Stimulated activated CD8-positive, alpha-beta memory T cell treated with anti-CD3 and anti-CD28 coated beads, Interleukin-7, amount 100 ng/mL, for 24 hours (primary cell): ENCODE data around the gene PDGFRB.
A peak's percentile ranks its signal among the peaks of the same experiment; 100 is the strongest.

ENCODE experiments used
- DNase-seq: peaks from one replicate; pipeline ENCODE4 v3.0.0-alpha.2; 2020; ENCODE audit warnings: low read depth

PDGFRB gene

DNA sequence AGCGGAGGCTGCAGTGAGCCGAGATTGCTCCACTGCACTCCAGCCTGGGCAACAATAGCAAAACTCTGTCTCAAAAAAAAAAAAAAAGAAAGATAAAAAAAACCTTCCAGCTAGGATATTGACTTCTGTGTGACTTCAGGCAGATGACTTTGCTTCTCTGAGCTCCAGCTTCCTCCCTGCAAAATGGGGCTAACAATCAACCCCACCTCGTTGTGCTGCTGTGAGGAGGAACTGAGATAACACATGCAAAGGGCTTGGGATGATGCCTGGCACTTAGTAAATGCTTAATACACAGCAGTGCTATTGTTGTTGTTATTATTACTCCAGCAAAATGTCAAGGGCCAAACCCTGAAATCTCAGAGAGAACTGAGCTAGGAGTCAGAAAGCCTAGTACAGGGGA, 7.4 kb upstream of the PDGFRB start:
- no peak for DNase-seq

- no peak for DNase-seq
These were observed 6.5 kb upstream of the PDGFRB start for GRCh38 chr5:150162142-150162513.

- peak; percentile 75 for DNase-seq
These were observed 5.8 kb upstream of the PDGFRB start for GRCh38 chr5:150161242-150162141.

GRCh38 chr5:150160448-150161081, 4.9 kb upstream of the PDGFRB start:
- DNase-seq = no peak

DNA sequence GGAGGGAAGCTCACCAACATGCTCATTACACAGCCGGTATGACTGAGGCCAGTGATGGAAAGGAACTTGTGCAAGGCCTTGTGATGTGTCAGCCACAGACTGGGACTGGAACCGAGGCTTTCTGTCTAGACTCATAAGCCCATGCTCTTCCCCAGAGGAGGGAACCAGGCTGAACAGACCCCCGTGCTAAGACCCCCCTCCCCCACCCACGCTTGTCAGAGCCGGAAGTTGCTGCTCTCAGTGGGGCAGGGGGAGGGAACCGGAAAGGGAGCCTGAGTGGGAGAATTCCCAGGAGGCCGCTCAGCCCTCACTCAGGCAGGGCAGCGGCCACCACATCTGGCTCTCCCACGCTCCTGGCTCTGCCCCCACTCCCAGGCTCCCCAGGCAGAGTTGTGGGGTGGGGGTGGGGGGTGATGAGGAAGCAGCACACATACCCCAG, 4.1 kb upstream of the PDGFRB start:
- no peak for DNase-seq

DNA sequence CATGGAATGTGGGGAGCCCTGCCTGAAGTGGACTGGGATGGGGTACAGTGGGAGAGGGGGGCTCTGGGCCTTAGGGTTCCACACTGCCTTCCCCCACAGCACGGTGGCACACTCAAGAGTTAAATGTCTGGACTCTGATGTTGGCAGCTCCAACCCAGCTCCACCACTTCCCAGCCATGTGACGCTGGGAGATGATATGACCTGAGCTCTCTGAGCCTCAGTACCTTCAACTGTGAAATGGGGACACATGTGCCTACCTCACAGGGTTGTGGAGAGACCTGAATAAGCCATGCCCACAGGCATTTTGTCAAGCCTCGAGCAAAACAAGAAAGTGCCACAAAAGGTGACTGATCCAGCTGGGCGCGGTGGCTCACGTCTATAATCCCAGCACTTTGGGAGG, 3.4 kb upstream of the PDGFRB start:
- no peak for DNase-seq

DNA sequence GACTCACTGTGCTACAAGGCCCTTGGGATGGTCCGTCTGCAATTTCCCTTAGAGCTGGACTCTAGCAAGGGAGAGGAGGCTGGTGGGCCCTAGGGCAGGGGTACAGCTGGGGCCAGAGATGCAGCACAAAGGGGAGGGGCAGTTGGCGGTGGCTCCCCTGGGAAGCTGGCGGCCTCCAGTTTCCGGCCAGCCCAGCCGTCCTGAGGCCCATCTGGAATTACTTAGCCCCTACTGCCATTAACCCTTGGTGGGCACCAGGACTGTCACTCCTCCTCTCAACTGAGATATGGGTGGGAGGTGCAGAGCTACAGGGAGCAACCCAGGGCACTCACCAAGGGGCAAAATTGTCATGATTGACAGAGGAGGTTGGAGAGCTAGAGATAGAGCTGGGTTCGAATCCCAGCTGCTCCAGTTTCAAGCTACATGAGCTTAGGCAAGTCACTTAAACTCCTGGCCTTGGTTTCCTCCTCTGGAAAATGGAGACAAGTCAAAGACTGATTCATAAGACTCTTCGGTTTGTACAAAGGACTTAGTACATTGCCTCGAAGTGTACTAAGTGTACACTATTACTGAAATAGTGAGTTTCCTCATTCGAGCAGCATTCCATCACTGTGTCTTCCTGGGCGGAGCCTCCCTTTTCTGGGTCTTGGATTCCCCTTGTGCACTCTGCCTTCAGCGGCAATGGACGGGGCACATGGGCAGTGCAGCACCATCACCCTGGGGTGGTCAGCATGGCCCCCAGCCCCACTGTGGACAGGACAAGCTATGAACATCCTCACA, 2.7 kb upstream of the PDGFRB start:
- DNase-seq = no peak

DNA sequence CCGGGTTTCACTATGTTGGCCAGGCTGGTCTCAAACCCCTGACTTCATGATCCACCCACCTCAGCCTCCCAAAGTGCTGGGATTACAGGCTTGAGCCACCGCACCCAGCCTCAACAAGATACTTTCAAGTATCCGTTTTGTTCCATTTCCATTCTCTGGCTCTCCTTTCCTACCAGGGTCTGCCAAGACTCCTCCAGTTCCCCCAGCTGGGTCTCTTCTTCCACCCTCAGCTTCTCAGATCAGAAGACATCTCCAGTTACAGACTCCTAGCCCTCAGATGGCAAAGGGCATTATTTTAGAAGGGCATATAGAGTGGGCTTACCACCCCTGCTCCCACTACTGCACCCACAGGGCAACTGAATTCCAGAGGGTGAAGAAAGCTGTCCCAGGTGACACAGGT, 1.5 kb upstream of the PDGFRB start:
- no peak for DNase-seq

DNA sequence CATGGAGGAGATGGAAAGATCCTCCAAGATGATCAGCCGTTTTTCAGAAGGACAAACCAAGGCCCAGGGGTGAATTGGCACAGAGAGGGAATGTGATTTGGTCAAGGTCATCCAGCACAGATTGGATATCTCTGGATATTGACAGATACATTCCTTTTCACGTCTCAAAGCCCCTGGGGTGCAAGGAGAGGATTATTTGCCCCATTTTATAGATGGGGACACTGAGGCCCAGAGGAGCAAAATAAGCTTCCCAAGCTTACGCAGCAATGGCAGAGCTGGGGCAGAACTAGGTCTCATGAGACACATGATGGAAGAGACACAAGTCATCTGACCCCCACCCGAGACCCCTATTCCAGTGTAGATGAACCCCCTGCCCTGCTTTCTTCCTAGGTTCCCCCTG, 895 bp upstream of the PDGFRB start:
- no peak for DNase-seq

DNA sequence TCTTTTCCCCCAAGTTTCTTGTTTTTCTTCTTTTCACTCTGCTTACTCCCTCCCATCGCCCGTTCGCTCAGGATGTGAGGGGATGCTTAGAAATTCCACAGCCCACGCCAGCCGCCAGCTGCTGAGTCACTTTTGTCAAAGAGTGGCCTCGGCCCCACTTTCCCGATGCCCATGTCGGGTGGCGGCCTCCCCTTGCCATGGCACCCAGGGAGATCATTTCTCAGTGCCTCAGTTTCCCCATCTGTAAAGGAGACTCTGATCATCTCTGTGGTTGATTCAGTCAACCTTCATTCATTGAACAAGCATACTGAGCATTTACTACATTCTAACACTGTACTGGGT, 353 bp upstream of the PDGFRB start:
- no peak for DNase-seq

DNA sequence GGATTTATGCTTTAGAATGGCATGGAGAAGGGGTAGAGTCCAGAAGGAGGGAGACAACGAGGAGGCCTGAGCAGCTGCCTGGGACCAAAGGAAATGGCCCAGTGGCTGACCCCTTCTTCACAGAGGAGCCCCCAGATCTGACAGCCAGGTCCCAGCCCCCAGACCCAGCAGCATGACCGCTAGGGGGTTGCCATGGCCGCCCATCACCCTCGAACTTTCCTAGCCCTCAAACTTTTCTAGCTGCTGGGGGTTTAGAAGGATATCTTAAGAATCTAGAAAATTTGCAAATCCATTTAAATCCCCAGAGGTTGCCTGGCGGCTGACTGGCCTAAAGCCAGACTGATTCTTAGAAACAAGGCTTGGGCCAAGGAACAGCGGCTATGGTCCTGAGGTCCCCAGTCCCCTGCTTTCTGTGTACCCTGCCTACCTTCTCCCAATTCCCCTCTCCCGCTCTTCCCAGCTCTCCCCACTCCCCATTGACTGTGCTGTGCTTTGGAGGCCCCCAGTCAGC, 972 bp downstream of the PDGFRB start:
- no peak for DNase-seq

- DNase-seq = no peak
These were observed 1.6 kb downstream of the PDGFRB start for GRCh38 chr5:150153957-150154617.

DNA sequence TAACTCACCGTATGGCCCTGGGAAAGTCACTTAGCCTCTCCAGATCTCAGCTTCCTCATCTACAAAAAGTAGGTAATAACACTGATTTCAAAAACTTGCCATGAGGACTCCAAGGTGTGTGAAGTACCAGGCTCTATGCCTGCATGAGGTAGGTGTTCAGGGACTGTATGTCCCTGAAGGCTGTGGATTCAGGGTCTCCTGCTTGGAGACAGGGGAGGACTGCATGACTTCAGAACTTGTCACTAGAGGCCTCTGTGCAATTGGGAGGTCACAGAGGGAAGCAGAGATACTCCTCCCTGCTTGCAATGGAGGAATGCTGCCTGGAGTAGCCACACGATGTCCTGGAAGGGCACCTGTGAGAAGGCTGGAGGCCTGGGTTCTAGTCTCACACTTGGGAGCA, 2.2 kb downstream of the PDGFRB start:
- no peak for DNase-seq

DNA sequence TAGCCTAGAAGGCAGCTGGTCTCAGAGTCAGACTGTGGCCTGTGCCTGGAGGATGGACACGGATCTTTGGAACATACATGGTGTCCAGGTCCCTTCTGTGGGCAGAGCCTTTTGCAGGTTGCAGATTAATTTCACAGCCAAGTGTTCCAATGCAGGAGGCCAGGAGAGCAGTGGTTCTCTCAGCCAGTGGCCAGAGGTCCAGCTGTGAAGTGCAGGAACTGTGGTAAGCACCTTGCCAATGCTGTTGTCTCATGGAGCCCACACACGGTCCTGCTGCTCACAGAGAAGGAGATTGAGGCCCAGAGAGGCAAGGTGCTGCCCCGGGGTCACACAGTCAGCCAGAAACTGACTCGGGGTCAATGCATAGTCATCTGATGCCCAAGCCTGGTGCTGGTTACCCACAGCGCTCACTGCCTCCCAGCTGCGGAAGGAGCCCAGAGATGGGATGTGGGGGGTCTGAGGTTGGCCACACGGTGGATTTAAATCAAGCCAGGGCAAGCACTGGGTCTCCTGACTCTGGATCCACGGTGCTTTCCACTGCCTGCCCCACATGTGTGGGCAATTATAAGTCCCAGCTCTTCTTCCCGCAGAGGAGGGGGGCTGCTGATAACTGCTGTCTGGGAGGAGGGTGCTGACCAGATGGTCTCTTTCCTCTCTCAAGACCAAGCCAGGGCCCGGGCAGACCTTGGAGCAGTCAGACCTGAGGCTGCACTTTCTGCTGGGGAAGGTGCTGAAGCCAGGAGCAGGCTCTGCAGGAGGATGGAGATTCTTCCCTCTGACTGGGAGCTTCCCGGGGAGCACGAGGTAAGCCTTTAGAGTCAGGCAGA, 2.8 kb downstream of the PDGFRB start:
- DNase-seq = no peak

DNA sequence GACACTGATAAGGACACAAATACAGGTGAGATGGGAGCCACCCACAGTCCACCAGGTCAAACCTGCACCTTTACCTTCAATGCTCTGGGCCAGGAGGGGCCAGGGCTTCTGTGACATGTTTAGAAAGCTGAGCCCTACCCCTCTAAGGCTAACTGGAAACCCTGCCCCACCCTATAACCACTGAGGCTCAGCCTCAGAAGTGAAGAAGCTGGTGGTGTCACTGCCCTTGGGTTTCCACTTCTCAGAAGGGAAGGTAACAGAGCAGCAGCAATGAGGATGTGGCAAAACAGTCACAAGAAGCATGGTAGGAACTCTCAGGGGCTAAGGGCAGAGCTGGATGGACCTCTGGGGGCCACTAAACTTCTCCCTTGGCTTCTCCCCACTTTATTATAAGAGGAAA, 6.0 kb downstream of the PDGFRB start:
- no peak for DNase-seq

DNA sequence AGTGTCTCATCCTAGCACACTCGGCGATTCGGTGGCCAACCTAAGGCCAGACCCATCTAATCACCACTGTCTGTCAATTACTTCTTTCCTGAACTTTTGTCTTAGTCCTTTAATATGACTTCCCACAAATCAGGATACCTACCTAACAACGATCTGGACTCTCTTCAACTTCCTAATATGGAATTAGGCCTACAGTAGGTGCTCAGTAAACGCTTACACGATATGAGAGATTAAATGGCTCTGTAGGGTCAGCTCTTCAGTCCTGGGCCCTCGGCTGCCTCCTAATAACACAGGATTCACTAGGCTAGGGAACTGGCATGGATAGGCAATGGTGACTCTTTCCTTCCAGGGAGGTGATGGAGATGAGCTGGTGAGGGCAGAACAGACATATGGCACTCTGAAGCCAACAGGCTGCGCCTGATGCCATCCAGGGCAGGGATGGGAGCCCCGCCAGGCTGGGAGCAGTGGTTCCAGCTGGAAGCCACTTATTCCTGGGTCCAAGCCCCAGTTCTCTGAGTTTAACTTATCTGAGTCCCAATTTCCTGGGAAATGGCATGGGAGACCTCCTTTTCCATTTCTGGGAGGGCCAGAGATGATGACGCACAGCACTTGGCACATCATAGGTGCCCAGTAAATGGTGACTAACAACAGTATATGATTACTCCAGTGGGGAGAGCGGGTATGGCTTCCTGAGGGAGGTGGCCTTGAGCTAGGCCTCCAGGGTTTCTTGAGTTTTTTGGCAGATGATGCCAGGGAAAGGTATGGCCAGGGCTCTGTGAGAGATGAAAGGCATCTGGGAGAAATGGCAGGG, 7.3 kb downstream of the PDGFRB start:
- DNase-seq = no peak

DNA sequence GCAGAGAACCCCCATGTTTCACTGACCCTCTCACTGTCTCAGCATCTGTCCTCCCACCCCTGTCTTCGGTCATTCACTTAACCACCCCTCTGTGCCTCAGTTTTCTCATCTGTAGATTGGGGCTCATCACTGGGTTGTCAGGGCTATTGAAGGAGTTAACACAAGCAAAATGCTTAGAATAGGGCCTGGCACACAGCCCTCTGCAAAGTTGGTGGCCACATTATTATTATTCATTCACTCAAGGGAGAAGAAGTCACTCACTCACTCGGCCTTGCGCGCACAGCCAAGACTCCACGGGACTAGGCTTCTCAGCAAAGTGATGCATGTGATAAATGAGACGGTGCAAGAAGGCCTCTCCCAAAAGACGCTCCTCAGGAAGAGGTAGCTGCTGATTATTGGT, 8.0 kb downstream of the PDGFRB start:
- DNase-seq = no peak

DNA sequence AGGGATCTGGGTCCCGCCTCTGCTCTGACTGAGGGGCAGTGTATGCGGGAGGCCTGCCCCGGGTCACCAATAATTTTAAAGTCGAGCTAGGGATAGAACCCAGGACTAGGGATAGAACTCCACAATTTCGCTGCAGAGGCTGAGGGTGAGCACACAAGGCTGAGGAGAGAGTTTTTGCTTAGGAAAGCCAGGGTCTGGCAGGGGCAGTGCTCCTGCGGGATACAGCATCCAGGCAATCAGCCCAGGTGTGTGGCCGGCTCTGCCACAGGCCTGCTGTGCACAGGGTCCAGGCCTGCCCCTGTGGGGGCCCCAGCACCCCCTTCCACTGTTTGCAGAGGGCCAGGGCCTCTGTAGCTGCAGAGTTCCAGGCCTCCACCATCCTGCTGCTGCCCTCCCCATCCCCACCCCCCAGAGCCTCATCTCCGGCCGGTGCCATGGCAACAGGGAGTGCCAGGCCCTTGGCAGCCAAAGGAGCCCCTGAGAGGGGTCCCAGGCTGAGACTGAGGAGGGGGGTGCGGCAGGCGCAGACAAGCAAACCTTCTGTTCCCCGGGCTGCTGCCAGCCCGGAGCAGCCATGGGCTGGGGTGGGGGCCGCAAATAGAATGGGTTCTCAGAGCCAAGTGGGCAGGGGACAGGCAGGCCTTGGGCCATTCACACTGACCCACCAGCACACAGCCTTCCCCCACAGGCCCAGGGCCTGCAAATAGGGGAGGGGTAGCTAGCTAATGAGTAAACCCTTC, 8.6 kb downstream of the PDGFRB start:
- DNase-seq = no peak

- DNase-seq = no peak
These were observed 9.4 kb downstream of the PDGFRB start for GRCh38 chr5:150146235-150146634.

DNA sequence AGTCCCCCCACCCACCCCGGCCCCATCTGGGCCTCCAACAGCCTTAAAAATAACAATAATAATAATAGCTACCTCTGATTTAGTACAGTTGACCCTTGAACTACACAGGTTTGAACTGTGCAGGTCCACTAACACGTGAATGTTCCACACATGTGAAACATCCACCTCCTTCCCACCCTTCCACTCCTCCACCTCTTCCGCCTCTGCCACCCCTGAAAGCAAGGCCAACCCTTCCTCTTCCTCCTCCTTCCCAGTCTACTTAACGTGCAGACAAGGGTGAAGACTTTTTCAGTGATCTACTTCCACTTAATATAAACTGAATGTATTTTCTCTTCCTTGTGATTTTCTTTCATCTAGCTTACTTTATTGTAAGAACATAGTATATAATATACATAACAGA, 10.8 kb downstream of the PDGFRB start:
- no peak for DNase-seq
